ENCODE data around the gene PEBP1.
"Not testable (repeated sequence)": the region's sequence is repeated elsewhere in the genome, so short reads cannot be mapped to it uniquely, and the experiment has no call there.

Gene PEBP1

DNA sequence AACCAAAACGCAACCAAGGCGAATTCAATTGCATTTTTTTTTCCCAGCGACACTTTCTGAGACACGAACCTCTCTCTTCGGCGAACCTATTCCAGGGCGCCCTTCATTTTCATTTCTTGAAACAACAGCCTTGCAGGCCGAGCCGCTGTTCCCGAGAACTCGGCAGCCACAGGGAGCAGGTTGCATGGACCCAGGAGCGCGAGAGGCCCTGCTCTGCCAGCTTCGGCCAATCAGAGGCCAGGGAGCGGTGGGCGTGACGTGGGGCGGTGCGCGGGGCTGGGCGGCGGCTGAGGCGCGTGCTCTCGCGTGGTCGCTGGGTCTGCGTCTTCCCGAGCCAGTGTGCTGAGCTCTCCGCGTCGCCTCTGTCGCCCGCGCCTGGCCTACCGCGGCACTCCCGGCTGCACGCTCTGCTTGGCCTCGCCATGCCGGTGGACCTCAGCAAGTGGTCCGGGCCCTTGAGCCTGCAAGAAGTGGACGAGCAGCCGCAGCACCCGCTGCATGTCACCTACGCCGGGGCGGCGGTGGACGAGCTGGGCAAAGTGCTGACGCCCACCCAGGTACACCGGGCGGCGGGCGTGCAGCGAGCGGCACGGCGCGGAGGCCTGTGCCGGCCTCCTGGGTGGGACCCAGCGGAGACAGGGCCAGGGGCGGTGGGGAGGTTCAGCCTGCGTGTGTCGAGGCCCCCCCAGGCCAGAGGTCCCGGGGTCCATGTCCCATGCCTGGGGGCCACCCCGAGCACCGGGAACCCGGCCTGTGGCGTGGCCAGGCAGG lies at the start of gene PEBP1:
Gene PEBP1 (plus strand): TSS at position 337 of the 771 bp plus-strand sequence. CDS start 86 bp downstream, at position 423.
- peak; percentile 93 for DNase-seq

DNA sequence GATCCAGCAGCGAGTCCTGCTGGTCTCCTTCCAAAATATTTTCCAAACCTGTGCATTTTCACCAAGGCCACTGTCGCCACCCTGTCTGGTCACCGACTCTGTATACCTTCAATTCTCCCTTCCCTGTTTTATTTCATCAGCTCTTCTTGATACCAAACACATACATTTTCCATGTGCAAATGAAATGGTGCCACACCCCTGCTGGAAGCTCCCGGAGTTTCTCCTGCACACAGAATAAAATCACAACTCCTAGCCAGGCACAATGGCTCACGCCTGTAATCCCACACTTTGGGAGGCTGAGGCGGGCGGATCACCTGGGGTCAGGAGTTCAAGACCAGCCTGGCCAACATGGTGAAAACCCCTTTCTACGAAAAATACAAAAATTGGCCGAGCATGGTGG lies 46.1 kb upstream of the PEBP1 start:
- DNase-seq, result no peak

DNA sequence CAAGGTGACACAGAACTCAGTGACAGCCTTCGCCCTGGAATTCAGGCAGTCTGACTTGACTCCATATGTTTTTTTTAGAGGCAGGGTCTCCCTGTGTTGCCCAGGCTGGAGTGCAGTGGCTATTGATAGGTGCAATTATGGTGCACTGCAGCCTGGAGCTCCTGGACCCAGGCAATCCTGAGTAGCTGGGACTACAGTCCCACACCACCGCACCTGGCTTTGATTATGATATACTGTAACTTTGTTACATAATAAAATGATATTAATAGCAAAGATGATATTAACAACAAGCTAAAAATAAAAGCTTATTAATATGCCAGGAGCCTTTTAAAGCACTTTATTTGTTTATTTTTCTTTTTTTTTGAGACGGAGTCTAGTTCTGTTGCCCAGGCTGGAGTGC lies 41.9 kb upstream of the PEBP1 start:
- DNase-seq, result no peak

DNA sequence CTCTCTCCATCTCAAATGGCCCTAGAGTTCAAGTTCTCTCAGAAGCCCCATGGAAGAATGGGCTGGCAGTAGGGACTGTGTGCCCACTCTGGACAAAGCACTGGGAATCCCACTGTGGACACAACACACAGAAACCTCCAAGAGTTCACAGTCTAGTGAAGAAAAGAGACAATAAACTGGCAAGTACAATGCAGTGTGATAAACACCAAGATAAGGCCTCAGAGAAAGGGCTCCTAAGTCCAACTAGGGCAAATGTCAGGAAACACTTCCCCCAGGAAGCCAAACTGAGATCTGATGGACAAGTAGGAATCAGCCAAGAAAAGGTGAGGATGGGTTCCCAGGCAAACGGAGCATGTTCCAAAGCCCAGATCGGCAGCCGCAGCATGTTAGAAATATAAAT lies 37.5 kb upstream of the PEBP1 start:
- no peak for DNase-seq

GRCh38 chr12:118098911-118099671 lies 36.8 kb upstream of the PEBP1 start:
- DNase-seq, result no peak

DNA sequence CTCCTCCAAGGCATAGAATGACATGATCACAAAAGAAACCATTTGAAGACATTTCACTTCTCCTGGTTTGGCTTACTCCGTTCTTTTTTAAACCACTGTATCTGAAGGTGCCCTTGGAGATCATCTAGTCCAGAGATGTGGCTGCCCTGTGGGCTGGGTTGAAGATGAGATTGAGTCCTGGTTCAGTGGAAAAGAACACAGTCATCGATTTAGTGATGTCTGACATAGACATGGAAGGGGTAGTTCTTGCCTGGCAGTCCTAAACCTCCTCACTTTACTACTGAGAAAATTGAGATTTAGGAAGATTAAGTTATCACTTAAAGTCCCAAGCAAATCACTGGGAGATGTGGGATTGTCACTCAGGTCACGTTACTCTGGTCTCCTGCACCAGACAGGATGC lies 34.9 kb upstream of the PEBP1 start:
- DNase-seq, result no peak

DNA sequence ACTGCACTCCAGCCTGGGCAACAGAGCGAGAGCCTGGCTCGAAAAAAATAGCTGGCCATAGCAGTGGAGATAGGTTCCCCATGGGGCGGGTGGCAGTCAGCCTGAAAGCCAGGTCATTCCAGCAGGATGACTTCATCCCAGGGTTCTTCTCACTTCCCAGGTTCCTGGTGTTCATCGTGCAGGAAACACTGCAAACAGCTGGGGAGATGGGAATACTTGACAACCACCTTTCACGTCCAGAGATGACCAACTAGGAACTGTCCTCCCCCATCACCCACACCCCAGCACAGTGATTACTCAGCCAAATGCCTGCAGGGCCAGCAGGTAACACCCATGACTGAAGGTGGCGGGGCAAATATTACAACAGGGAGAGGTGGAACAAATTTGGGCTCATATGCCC lies 33.9 kb upstream of the PEBP1 start:
- no peak for DNase-seq

- DNase-seq, result no peak
These were observed 33.3 kb upstream of the PEBP1 start for GRCh38 chr12:118102609-118103008.

- no peak for DNase-seq
These were observed 32.7 kb upstream of the PEBP1 start for GRCh38 chr12:118103201-118103600.

- no peak for DNase-seq
These were observed 32.1 kb upstream of the PEBP1 start, which contains the start of gene VSIG10 for GRCh38 chr12:118103601-118104382. Gene VSIG10 (minus strand): TSS chr12:118104011. CDS start chr12:118103671, 340 bp downstream.

DNA sequence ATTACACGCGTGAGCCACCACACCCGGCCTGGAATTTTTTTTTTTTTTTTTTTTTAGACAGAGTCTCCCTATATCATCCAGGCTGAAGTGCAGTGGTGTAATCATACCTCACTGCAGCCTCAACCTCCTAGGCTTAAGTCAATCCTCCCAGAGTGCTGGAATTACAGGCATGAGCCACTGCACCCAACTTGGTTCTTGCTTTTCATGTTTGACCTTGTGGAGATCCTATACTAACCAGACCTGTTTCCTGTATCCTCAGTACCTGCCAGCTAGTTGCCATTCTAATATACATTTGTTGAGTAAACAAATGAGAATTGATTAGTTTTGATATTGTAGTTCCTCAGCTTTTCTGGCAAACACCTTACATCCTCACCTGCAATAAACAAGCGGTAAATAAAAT lies 28.9 kb upstream of the PEBP1 start:
- DNase-seq, result no peak

DNA sequence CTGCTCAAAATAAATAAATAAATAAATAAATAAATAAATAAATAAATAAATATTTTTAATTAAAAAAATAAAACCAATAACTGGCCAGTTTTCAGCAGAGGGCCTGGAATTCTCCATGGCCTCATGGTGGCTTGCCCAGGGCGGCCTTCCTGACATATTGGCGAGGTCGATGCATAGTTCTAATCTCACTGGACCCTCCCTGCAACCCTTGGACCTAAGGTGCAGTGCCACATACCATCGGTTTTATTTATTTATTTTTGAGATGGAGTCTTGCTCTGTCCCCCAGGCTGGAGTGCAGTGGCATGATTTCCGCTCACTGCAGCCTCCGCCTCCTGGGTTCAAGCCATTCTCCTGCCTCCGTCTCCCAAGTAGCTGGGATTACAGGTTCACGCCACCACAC lies 28.2 kb upstream of the PEBP1 start:
- no peak for DNase-seq

GRCh38 chr12:118109088-118109487 lies 26.8 kb upstream of the PEBP1 start:
- DNase-seq, result no peak

DNA sequence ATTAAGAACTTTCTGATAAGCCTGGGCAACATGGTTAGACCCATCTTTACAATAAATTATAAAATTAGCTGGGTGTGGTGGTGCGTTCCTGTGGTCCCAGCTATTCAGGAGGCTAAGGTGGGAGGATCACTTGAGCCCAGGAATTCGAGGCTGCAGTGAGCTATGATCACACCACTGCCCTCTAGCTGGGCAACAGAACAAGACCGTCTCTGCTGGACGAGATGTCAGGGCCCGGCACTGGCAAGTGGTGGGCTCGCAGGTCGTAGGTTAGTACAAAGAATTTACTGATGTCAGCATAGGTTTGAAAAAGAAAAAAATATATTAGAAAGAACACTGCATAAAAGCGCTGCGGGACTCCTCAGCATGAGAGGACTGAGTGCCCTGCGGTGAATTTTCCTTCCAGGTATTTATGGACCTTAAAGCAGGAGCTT lies 16.5 kb upstream of the PEBP1 start:
- DNase-seq, result no peak

DNA sequence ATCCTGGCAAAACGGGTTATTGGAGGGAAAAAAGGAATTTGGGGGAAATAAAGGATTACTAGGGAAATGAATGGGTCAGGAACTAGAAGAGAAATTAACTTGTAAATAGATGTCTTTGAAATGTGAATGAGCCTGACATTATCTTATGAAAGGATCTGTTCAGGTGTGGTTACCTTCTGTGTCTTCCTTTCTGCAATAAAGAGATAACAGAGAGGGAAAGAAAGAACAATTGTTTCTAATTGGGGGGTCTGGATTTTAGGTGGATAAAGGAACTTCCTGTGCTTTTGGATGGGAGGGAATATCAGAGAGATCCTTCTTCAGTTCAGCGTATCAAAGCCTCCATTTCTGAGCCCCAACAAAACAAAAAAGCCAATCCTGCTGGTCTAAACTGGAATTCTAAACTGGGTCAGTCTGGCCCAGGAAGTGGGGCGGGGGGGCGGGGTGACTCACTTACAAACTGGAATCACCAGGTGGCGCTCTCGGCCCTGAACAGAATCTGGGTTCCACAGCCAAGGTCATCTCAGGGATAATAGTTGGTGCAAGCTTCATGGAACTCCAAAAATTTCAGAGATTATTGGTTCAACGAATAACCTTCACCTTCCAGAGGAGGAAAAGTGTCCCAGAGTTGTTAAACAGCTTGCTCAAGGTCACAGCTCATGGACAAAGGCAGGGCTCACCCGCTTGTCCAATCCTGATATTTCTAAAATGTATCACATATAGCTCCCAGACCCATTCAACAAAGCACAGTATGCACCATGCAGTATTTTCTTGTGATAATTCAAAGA lies 15.2 kb upstream of the PEBP1 start:
- peak; percentile 76 for DNase-seq

DNA sequence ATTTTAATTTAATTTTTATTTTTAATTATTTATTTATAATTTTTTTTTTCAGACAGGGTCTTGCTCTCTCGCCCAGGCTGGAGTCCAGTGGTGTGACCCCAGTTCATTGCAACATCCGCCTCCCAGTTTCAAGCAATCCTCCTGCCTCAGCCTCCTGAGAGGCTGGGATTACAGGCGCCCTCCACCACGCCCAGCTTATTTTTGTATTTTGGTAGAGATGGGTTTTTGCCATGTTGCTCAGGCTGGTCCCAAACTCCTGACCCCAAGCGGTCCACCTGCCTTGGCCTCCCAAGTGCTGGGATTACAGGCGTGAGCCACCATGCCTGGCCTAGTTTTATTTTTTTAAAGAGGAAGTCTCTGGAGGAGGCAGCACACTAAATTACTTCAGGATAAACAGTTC lies 13.7 kb upstream of the PEBP1 start:
- DNase-seq, result no peak

DNA sequence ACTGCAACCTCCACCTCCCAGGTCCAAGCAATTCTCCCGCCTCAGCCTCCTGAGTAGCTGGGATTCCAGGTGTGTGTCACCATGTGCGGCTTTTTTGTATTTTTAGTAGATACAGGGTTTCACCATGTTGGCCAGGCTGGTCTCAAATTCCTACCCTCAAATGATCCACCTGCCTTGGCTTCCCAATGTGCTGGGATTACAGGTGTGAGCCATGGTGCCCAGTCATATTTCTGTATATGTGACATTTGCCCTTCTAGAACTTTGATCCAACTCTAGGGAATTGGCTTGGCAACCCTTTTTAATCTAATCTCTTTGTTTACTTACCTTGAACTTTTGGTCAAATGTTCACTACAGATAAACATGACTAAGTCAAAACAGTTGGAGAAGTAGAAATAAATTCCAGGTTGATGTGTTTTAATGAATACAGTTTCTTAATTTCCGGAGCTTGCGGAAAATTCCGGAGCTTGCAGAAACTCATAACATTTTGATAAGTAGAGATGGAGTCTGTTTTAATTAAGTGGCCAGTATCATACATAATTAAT lies 11.5 kb upstream of the PEBP1 start:
- no peak for DNase-seq

DNA sequence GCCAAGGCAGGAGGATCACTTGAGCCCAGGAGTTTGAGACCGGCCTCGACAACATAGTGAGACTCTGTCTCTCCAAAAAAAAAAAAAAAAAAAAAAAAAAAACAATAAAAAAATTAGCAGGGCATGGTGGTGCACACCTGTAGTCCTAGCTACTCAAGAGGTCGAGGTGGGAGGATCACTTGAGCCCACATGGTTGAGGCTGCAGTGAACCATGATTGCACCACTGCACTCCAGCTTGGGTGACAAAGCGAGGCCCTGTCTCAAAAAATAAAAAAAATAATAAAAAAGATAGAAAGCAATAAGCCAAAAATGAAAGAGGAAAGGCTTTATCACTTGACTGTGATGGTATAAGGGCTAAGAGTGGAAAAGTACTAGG lies 10.2 kb upstream of the PEBP1 start:
- DNase-seq, result no peak

GRCh38 chr12:118126119-118126757 lies 9.7 kb upstream of the PEBP1 start:
- DNase-seq, result no peak

DNA sequence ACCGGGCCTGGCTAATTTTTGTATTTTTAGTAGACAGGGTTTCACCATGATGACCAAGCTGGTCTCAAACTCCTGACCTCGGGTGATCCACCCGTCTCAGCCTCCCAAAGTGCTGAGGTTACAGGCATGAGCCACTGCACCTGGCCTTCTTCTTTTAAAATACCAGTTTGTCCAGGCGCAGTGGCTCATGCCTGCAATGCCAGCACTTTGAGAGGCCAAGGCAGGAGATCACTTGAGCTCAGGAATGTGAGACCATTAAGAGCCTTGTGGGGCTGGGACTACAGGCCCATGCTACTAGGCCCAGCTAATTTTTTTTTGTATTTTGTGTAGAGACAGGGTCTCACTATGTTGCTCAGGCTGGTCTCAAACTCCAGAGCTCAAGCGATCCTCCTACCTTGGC lies 8.1 kb upstream of the PEBP1 start:
- no peak for DNase-seq

GRCh38 chr12:118129436-118129835 lies 6.5 kb upstream of the PEBP1 start:
- DNase-seq, result not testable (repeated sequence)

DNA sequence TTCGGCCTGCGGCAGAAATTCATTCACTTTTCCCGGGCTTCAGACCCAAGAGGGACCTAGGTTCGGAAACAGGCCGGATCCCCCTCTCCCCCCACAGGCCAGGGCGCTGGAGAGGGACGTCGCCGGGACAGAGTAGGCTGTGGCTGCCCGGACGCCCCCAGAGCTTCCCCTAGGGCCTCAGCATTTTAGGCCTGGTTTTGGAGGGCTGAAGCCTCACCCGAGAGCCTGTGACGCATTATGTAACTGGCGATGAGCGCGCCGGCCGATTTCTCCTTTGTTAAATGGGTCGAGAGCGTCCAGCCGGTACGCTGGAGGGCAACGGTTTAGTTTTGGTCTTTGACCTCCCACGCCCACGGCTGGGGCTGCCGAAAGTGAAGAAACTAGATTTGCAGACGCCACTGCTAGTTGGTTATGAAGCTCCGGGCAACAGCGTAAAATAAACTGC lies 657 bp downstream of the PEBP1 start:
- peak; percentile 58 for DNase-seq

Data from RPMI8226 (cell line).